Measurements from ENCODE around the gene DDX1.

DDX1 gene

DNA sequence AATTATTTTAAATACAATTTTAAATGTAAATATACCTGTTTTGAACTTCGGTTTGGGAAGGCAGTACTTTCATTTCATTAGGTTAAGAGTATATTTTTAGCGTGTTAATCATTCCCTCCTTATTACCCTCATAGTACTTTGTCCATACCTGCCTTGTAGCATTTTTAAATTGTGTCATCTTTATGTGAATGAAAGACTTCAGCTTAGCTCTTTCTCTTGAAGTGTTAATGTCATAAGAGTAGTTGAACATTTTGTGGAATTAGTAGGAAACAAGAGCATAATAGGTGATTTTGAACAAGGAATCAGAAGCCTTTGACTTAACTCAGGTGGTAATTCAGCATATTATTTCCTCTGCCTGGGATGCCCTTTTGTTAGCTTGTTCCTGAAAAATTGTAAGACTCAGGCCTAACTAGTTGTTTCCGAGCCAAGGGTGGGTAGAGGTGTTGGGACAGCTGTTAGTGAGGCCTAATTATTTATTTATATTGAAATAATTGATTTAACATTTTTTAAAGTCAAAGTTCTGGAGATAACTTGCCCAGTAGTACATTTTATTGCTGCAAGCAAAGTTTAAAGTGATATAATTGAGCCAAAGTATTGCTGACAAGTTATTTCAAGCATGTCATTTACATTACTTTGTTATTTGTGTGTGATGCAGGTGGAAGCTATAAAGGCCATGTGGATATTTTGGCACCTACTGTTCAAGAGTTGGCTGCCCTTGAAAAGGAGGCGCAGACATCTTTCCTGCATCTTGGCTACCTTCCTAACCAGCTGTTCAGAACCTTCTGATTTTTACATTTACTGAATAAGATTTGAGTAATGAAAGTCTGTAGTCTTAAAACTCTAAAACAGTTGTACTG lies 38.7 kb downstream of the DDX1 start:
- DNase-seq (ENCODE audit: low read depth) = no peak

DNA sequence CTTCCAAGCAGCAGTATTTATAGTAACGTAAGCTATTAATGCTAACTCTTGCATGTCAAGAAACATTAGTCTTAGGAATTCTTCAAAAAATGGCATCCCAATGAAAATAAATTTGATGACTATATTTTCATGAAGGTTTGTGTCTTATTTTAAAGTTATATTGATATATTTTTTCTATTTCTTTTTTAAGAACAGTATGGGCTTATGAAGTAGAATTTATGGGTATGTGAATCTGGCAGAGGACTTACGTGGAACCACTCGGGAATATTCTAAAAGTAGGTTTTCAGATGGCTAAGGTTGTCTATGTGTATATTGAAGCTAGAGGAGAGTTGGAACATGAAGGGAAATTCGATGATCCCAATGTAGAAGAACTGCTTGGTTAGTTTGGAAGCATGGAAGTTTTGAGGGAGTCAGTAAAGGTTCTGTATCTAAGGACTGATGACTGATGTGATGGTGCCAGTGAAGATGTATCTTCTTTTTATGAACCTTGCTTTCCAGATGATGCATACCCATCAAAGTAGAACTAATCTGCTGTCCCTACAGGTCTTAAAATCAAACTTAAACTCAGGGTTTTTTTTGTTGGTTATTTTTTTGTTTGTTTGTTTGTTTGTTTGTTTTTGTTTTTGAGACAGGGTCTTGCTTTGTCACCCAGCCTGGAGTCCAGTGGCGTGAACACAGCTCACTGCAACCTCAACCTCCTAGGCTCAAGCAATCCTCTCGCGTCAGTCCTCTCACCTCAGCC lies 39.5 kb downstream of the DDX1 start:
- DNase-seq (ENCODE audit: low read depth) = no peak

DNA sequence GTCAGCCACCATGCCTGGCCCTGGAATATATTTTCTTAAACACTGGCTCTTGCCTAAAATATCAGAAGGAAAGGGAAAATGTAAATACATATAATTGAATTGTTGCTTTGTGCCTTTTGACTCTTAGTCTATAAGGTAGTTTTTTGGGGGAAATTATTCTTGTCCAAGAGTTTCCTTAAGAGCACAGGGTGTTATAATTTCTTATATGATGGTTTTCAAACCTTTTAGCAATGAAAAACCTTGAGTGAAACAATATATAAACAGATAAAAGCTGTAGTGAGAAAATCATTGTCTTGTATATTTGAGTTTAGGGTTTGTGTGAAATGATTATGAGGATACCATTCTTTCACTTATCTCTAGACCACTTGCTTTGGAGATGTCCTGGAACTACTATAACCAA lies 40.2 kb downstream of the DDX1 start:
- DNase-seq (ENCODE audit: low read depth) = no peak

DNA sequence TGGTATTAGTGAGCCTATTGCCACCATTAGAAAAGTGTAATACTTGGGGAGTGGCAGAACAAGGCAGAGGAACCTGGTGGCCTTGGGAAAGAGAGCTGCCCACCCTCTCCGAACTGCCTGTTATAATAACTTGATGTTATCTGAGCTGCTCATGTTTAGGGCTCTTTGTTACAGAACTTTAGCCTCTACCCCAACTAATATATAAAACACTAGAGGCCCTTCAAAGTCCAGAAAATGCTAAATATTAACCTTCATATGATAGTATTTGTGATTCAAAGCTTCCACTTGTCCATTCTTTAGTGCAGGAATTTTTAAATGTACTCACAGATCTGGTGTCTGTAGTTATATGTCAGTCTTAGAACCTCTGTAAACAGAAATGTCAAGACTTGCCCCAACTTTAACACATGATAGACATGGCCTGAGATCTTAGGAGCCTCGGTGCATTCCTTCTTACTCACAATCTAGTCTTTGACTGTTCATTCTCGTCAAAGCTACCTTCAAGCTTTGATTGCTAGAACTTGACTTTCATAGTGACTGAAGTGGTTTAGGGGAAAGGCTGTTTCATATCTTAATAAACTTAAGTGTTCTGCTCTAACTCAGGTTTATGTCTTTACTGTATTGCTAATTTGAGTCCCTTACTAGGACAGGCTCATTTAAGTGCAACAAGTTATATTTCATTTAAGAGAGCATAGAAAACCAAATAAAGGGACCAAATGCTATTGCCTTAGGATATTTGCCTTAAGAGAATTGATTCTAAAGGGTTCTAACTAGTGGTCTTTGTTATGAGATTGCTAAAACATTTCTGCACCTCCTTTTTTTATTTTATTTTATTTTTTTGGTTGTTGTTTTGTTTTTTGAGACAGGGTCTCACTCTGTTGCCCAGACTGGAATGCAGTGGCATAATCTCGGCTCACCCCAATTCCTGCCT lies 41.6 kb downstream of the DDX1 start:
- DNase-seq (ENCODE audit: low read depth) = no peak

DNA sequence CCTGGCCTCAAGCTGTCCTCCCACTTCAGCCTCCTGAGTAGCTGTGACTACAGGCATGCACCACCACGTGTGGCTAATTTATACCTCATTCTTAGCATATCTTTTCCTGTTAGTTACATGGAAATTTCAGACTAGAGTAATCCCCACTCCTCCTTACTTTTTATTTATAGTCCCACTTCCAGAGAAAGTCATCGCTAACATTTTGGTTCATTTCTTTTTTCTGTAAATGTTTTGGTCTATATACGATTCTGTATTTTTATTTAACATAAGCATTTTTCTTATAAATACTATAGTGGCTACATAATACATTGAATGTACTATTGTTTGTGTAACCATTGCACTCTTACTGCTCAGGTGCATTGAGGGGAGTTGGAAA lies 42.3 kb downstream of the DDX1 start:
- no peak for DNase-seq (ENCODE audit: low read depth)

DNA sequence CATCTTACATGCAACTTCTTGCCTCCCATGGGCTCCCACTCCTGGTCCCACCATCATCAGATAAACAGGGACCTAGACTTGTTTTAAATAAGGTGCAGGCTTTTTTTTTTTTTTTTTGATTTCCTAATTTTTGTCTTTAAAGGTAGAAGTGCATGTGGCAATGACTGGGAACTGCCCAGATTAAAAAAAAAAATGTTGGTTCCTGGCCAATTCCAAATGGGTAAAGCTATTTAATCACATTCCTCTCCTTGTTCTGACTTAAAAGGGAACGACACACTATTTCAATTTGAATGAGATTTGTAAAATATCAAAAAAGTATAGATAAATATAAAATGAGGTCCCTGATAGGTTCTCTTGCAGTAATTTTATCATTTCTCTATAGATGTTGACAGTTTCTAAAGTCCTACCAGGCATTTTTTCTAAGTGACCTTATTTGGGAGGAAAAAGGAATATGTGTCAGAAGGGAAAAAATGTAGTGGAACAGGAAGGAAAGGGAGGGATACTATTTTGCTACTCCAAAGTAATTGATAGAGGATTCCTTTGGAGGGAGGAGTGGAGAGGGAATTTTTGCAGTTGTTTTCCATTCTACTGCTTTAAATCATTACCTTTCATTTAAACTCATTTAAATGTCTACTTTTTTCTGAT lies 43.3 kb downstream of the DDX1 start:
- DNase-seq (ENCODE audit: low read depth) = no peak

DNA sequence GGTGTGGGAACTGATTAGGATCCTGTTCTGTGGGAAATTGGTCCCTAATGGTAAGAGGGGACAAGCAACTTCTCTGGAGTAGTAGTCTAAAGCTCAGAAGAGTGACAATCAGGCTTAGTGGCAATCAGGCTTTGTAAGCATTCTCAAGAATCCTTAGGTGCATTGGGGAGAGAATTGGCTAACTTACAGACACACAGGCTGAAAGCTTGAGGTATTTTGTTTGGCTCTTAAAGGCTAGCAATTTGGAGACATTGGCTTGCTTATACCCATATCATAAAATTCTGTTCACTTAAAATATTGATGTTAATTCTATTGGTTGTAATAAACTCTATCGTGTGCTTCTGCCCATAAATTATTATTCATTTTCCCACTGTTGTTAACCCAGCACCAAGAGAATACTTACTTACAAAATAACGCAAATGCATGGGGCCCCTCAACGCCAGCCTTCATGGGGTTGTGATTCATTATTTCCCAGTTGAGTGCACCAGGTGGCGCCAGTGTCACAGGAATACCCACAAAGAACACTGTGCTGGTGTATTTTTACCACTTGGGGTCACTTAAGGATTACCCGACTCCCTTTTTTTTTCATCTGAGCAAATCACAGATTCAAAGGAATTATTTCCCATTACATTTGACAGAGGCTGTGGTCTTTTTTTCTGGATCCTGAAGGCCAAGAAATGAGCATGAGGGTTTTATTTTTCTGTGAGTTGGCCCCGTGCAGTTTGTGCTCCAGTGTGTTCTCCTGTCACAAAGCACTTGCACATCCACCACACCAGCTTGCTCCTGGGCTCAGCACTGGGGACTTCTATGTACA lies 45.5 kb downstream of the DDX1 start:
- no peak for DNase-seq (ENCODE audit: low read depth)

DNA sequence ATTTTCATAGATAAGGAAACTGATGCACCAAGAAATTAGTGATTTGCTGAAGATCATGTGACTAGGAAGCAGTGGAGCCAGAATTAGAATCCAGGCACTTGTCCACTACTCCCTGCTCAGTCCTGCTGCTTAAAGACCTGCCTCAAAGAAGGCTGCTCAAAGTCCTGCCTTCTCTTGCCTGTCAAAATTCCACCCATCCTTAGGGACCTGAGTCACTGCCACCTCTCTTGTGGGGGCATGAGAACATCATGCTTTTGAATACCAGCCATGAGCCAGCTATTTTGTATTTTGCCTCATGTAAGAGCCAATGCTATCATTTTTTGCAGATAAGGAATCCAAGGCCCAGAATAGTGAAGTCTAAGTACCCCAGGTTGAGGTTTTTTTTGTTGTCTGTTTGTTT lies 47.1 kb downstream of the DDX1 start:
- DNase-seq (ENCODE audit: low read depth) = no peak

DNA sequence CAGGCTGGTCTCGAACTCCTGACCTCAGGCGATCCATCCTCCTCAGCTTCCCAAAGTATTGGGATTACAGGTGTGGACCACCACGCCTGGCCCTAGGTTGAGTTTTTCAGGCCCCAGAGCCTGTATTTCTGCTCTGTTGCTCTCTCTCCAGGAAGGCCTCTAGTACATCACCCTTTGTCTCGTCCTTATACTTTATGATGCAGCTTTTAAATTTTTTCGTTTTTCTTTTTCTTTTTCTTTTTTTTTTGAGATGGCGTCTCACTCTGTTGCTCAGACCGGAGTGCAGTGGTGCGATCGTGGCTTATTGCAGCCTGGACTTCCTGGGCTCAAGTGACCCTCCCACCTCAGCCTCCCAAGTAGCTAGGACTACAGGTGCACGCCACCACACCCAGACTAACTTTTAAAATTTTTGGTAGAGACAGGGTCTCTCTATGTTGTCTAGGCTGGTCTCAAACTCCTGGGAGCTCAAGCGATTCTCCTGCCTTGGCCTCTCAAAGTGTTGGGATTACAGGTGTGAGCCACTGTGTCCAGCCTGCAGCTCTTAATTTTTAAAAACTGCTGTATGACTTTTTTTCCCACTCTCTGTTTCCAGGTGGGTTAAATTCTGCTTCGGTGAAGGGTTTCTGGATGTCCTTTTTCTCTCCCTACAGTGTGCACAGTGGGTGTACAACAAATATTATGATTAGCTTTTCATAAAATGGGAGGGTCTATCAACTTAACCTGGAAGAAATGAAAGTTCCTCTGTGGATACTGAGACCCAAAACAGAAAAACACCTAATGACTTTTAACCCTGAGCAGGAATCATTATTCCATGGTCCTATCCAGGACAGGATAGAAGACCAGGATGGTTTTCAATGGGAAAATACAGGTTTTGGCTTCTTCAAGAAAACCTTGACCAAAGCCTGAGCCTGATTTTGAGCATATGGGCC lies 47.9 kb downstream of the DDX1 start:
- DNase-seq (ENCODE audit: low read depth) = no peak

DNA sequence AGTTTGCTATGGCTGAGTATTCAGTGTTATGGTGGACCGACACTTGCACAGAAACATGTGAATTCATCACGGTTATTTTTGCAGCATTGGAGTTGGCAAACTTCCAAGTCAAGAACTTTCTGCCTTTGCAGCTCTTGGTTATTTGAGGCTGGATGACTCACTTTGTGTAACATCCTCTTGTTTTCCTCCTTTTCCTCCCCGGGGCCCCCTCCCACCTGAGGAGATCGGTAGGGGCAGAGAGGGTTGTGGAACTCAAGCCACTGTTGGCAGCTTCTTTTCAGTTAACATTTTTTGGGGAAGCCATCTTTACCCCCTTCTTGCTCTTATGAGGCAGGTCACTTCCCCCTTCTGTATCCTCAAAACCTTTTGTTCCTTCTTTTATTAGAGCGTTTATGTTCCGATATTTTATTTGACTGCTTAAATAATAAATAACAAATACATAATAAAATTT lies 48.6 kb downstream of the DDX1 start:
- DNase-seq (ENCODE audit: low read depth) = peak; percentile 81

DNA sequence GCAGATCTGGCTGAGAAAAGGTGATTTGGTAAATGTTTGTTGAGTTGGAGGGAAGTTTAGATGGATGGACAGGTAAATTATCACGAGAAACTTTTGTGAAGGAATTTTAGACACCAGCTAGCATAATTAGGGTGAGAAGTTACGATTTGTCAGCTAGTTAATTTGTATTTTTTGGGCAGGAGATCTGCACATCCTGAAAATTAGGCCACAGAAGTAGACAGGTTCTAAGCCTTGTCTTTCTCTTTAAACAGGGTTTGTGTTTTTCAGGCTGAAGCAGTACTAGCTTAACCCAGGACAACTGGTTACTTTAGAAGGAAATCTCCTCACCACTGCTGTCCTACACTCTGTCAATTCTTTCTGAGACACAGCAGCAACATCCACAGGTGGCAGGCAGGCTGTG lies 49.1 kb downstream of the DDX1 start:
- no peak for DNase-seq (ENCODE audit: low read depth)

DNA sequence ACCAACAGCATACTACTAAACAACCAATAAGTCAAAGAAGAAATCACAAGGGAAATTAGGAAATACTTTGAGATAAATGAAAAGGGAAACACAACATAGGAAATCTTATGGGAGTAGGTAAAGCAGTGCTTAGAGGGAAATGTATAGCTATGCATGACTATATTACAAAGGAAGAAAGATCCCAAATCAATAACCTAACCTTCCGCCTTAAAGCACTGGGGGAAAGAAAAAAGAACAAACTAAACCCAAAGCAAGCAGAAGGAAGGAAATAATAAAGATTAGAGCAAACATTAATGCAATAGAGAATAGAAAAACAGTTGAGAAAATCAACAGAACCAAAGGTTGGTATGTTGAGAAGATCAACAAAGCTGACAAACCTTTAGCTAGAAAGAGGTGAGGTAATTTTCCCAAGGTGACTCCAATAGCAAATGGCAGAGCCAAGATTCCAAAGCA lies 49.9 kb downstream of the DDX1 start:
- no peak for DNase-seq (ENCODE audit: low read depth)

DNA sequence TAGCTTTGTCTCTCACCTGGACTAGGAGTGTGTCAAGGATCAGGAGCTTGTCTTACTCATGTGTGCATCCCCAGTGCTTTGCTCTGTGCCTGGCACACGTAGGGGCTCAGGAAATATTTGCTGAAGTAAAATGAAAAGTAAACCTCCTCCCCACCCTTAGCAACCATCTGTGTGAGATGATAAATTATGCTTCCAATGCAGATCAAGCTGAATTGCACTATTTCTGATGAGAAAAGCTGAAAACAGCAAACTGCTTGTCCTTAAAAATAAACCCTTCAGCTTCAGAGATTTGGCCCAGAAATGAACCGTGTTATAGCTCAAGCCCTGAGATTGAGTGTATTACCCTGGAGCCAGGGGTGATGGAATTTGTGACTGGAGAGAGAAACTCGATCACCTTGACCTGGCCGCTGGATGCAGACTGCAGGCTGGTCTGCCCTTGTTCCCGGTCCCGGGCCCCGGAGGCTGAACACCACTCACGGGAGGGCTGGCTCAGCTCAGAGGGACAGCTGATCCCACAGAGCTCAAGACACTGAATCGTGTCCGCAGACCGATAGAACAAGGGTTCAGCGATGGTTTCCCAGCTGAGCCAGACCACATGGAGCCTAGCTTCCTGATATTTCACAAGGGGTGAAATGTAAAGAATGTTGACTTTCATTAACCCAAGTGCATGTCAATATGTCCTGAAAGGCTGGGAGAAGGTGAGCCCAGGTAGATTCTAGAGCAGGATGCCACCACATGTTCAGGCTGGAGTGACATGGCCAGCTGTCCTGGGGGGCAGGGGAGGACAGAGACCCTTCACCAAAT lies 50.5 kb downstream of the DDX1 start:
- DNase-seq (ENCODE audit: low read depth) = no peak

DNA sequence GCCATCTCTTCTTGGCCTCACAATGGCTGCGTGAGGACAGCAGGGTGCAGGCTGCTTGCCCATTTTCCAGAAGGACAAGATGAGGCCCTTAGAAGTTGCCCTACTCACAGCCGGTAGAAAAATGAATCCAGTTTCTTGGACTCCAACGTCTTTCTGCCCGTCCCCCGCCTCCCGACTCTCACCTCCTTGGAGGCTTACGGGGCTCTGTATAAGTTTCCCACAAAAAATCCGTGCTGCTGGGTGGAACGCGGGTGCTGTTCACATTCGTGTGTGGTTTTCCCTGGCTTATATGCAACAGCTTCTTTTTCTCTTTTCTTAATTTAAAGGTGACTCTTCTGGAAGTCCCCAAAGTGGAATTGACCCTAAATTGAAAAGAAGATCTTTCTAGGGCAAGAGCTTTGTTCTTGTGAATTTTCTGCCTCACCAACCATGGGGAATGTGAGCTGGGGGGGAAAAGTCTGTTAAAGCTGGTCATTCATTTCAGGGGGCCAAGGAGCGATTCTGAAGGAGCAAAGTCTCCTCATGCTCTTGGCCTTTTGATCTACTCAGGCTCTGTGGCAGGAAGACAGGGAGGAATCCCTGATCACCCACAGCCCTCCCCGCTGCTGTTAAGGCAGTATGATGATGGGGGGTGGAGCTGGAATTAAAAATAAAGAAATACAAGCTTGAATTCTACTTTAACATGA lies 51.3 kb downstream of the DDX1 start:
- no peak for DNase-seq (ENCODE audit: low read depth)

DNA sequence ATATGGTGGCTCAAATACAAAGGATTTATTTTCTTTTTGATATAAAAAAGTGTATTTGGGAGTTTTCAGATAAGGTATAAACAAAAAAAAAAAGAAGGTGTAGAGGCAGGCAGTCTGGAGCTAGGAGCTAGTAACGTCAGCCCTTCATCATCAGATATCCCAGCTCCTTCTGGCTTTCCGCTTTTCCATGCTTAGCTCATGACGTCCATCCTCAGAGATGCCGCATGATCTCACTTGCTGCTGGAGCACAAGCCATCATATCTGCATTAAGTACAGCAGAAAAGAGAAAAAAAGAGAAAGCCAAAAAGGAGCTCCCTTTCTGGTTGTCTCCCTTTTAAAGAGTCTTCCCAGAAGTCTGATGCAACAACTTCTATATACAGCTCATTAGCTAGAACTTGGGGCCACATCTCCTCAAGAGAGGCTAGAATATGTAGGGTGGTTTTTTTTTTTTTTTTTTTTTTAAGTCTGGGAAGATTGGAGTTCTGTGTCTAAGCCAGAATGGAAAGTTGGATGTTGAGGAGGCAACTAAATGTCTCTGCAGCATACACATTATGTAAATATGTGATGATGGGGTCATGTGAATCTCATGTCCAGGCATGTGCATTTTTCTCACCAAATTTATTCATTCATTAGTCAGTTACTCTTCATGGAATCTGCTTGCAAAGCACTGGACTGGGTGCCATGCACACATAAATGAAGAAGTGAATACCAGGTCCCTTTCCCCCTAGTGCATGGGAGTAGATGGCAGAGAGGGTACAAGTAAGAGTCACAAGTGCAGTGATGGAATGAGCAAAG lies 52.3 kb downstream of the DDX1 start:
- no peak for DNase-seq (ENCODE audit: low read depth)

DNA sequence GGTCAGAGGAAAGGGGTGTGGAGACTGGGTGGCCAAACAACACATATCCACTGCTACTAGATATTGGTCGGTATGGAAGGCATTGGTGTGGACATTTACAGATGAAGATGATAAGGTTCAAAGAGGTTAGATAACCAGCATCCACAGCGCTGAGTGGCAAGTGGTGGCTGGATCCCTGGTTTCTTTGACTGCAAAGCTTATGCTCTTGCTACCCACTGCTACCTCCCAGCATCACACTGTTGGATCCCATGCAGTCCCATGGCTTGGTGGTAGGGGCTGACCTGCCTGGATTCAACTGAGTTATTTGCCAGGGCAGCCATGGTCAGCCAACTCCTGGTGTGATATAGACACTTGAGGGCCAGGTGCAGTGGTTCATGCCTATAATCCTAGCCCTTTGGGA lies 53.6 kb downstream of the DDX1 start:
- DNase-seq (ENCODE audit: low read depth) = no peak

DNA sequence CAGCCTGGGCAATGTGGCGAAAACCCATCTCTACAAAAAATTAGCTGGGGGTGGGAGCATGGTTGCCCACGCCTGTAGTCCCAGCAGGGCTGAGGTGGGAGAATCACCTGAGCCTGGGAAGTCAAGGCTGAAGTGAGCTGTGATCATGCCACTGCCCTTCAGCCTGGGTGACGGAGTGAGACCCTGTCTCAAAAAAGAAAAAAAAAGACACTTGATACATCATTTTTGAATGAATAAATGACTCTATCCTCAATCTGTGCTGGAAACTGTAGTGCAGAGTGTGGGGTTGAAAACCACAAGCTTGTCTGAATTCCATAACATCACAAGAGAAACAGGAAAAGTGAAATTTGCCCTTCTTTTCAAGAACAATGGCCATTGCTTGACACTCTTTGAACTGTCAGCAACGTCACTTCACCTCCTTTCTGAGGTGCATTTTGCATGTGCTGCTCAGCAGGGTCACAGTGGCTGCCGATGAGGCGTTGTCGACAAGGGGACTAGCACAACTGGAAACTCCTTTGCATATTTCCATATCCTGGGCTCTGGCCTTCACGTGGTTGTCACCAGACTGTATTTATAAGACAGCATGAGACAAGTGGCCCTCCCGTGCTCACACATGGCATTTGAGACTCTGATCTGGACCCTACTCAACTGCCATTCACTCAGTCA lies 54.2 kb downstream of the DDX1 start:
- DNase-seq (ENCODE audit: low read depth) = no peak

All from non-pigmented ciliary epithelial cell (primary cell).